Choroid plexus epithelial cell (primary cell): Measurements from ENCODE around the gene RNU1-4.
"Not testable (repeated sequence)": the region's sequence is repeated elsewhere in the genome, so short reads cannot be mapped to it uniquely, and the experiment has no call there.

Source experiments
- DNase-seq: peaks from one replicate; pipeline ENCODE4 v3.0.0-alpha.2; 2010; ENCODE audit warnings: low read depth
- H3K4me3 ChIP-seq: 2 replicates; pipeline ENCODE4 v1.5.1; 2011; ENCODE audit warnings: low read depth, mild to moderate bottlenecking, control low read depth, low read length, moderate library complexity

The RNU1-4 gene

DNA sequence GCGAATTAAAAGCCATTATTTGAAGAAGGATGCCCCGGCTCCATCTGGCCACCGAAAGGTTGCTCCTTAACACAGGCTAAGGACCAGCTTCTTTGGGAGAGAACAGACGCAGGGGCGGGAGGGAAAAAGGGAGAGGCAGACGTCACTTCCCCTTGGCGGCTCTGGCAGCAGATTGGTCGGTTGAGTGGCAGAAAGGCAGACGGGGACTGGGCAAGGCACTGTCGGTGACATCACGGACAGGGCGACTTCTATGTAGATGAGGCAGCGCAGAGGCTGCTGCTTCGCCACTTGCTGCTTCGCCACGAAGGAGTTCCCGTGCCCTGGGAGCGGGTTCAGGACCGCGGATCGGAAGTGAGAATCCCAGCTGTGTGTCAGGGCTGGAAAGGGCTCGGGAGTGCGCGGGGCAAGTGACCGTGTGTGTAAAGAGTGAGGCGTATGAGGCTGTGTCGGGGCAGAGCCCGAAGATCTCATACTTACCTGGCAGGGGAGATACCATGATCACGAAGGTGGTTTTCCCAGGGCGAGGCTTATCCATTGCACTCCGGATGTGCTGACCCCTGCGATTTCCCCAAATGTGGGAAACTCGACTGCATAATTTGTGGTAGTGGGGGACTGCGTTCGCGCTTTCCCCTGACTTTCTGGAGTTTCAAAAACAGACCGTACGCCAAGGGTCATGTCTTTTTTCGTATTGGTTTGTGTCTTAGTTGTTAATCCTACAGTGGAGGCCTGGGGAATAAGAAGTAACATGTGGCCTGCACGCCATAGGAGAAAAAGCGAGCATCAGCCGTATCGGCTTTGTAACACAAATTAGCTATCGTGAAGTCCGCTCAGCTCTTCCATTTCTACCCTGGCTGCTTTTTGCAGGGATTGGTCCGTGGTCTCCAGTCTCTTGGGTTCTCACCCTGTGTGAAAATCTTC, at the start of gene RNU1-4:
Gene RNU1-4, plus strand, starts transcription at position 470 of the 918 bp plus-strand sequence.
- H3K4me3 ChIP-seq, DNase-seq: not testable (repeated sequence)

DNA sequence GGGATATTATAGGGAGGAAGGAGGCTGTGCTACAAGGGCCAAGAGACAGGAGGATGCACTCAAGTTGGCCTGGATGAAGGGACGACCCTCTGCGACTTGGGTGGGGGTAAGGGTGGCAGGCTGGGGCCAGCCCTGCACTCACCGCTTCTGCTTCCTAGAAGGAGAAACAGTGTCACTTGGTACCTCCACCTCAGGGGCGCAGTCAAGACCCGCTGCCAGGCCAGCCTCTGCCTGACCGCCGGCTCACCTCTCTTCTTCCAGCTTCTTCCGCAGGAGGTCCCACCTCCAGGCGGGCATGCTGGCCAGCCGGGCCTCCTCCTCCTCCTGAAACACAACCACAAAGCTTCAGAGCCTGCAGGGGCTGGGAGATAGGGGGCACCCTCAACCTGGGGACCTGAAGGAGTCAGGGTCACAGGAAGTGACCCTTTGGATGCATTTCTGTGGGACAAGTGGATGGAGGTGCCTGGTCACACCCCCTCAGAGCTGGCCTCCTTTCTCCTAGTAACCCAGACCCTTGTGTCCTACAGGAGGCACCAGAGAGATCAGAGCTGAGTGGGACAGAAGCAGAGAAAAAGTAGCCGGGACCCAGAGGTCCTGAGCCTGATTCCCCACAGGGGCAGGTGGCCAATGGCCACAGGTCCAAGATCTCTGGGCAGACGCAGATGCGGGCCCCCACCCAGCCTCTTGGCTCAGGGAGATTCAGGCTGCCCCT, 49.2 kb upstream of the RNU1-4 start:
- not testable (repeated sequence) for DNase-seq, H3K4me3 ChIP-seq

DNA sequence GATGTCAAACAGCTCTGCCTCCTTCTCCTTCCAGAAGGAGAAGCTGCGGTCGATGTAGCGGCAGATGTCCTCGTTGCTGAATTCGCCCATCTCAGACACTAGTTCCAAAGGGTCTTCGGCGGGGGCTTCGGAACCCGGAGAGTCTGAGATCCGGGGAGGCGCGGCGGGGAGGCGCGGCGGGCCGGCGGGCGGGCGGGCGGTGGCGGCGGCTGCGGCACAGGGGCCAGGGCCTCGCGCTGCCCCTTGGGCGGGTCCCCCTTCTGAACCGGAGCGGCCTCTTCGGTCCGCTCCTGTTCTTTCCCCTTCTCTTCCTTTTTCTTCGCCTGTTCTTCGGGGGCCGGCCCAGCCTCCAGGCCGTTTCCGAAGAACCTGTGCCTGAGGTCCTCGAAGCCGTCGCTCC, 48.0 kb upstream of the RNU1-4 start:
- not testable (repeated sequence) for H3K4me3 ChIP-seq, DNase-seq

DNA sequence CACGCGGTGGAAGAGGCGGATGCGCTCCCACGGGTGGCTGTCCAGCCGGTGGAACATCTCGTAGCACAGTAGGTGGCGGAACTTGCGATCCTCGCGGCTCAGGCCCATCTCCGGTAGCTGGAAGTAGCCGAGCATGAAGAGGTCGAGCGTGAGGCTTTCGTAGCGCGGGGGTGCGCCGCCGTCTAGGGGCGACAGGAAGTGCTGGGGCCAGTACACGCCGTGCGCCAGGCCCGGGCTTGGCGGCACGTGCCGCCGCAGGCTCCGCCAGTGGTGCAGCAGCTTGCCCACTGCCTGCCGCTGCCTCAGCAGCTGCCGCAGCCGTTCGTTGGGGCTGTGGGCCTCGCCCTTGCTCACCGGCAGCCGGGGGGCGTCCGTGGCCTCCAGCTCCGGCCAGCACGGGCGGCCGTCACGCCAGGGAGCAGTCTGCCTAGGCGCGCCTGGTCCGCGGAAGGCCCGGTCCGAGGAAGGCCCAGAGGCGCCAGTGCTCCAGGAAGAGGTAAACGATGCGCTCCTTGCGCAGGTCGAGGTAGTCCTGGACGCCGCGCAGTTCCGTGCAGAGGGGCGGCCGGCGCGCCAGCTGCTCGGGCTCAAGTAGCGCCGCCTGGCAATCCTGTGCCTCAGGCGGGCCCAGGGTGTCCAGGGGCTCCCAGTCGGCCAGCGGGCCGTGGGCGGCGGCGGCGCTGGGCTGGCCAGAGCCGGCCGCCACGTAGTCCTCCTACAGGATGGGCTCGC, 47.4 kb upstream of the RNU1-4 start:
- DNase-seq, H3K4me3 ChIP-seq: not testable (repeated sequence)

DNA sequence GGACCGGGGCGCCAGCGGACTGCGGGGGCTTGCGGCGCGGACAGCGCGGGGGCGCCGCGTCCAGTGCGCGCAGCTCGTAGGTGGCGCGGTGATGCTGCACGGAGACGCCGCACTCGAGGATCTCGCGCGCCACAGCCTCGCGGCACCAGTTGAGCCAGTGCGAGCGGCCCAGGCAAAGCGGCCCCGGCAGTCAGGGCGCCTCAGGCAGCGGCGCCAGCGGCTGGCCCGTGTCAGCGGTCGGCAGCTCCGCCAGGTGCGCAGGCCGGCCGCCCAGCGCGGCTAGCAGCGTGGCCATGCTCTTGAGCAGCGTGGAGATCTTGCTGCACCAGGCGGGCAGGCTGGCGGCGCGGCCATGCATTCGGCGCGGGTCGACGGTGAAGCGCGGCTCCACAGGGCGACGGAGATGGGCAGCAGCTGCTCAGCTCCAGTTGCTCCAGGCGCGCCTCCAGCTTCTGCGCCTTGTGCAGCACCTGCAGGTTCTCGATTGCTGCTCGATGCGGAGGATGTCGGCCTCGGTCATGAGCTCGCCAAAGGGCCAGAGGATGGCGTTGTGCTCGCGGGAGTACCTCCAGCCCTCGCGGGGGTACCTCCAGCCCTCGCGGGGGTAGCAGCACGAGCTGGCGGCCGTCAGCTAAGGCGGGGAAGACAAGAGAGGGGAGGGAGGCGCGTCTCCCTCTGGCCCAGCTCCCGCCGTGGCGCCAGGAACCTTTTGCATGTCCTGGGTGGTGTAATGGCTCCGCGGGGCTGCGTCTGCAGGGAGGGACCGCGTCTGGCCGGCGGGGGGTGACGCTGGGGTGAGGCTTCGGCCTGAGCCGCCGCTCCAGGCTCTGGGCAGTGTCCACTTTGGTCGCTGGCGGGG, 46.6 kb upstream of the RNU1-4 start:
- H3K4me3 ChIP-seq, DNase-seq: not testable (repeated sequence)

DNA sequence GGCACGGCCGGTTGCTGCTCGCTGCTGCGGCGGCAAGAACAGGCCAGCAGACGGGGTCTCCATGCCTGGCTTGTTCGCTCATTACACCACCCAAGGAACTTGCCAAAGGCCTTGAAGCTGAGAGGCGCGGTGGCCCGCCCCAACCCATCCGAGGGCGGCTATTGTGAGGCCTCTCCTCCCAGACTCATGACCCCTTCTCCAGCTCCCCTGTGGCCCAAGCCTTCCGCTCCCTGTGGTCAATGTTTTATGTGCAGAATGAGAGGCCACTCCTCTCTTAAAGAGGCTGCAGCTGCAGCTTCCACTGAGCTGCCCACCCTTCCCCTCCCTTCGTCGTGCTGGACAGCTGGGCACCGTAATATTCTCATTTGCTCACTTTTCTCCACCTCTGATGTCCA, 46.0 kb upstream of the RNU1-4 start:
- DNase-seq, H3K4me3 ChIP-seq: not testable (repeated sequence)

DNA sequence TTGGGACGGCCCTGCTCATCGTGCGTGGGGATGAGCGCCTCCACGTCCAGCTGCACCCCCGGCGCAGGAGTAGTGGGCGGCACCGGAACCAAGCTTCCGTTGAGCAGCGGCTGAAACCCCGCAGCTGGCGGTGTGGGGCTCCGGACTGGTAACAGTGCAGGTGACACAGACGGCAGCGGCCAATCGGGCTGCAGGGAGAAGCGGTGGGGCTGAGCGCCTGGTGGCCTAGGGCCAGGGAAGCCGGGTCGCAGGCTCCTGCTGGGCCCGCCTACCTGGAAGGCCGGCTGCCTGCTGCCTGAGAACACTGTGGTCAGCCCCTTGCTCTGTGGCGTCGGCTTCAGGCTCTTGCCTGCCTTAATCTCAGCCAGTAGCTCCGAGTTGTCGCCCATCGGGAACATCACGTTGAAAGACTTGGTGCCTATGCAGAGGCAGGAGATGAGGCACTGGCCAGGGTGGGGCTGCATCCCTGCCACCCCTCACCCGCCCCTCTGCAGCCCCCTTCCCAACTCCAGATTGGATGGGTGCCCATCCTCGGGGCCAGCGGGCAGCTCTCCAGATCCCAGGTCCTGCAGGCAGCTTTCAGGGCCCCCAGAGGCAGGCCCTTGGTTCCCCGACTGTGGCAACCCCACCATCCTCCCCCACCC, 43.7 kb upstream of the RNU1-4 start:
- DNase-seq, H3K4me3 ChIP-seq: not testable (repeated sequence)

DNA sequence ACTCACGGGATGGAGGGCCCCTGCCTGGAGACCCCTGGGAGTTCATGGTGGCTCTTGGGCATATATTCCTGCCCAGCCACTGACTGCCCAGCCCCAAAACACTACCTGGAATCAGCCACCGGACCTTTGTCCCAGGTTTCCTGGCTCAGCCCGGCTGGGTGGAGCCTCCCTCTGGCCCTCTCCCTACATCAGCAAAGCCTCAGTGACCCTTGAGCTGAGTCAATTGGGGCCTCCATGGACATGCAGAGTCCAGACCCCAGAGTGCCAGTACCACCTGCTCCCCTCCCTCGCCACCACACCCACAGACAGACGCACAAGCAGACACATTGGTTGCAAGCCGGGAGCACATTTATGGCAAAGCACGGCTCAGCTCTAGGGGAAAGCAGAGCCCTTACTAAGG, 43.2 kb upstream of the RNU1-4 start:
- DNase-seq, H3K4me3 ChIP-seq: not testable (repeated sequence)

DNA sequence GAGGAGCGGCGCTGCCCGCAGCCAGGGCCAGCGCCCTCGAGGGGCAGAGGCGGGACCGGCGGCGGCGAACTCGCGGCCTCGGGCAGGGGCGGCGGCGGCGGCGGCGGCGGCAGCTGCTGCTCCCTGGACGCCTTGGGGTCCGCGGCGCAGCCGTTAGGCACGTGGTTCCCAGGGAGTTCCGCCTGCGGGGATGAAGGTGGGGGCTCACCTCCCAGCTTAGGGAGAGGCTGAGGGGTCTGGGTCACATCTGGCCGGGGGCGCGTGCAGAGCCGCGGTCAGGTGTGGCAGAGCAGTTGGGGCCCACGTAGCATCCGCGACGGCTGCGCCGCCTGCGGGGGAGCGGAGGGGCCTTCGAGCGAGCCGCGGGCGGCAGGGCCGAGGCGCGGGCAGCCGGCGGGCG, 40.9 kb upstream of the RNU1-4 start:
- not testable (repeated sequence) for H3K4me3 ChIP-seq, DNase-seq

DNA sequence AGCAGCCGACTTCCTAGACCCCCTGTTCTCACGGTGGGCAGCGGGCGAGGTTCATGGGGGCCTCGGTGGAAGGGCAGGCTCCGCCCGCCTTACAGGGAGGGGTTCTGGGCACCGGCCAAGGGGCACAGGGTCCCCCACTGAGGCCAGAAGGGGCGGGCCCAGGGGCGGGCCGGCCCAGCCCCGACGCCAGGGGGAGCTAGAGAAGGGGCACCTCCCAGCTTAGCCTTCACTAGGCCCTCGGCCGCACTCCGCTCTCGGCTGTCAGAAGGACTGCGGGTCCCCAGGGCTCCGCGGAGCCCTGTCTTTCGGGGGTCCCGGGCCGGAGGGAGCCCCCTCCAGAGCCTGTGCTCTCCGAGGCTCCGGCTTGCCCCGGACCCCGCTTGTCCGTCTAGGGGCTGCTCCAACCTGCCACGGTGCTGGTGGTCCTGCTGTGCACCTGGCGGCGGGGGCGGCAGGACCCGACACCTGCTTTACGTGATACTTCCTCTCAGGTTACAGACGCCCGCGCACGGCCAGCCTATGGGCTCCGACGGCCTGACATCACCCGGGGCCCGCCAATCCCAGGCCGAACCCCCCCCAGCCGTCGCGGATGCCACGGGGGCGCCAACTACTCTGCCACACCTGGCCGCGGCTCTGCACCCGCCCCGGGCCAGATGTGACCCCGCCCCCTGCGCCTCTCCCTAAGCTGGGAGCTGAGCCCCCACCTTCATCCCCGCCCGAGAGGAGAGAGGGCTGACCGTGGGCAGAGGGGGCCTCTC, 40.0 kb upstream of the RNU1-4 start:
- H3K4me3 ChIP-seq, DNase-seq: not testable (repeated sequence)

DNA sequence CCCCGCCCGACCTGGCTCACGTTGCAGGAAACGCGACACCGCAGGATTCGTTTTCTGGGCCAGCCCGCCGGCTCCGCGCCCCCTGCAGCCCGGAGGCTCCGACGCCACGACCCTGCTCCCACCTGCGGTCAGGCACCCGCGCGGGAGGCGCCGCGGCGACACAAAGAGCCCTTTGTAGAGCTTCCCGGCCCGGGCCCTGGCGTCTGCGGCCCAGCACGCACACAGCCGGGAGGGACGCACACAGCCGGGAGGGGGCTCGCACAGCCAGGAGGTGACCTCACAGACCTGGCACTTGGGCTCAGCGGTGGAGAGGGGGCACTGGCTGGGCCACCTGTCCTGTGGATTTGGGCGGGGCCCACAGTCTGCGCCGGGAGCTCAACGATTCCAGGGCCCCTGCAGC, 39.1 kb upstream of the RNU1-4 start:
- DNase-seq: not testable (repeated sequence)

DNA sequence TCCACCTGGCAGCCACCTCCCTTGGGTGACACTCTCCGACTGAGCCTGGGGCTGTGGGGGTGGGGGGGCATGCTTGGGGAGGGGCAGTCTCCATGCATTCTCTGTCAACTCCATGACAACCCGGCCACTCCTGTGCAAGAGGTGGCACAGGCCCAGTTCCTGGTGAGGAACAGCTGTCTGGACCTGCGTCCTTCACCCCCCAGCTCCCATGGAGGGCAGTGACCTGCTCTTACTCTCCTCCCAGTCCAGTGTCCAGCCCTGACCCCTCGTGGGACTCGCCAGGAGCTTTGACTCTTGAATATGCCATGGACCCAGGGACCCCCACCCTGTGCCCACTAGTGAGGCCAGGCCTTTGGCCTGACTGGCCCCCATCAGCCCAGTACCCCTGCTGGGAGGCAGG, 38.0 kb upstream of the RNU1-4 start:
- H3K4me3 ChIP-seq, DNase-seq: not testable (repeated sequence)

More for the DNA sequence above, 39.1 kb upstream of the RNU1-4 start:
- H3K4me3 ChIP-seq: not testable (repeated sequence)

DNA sequence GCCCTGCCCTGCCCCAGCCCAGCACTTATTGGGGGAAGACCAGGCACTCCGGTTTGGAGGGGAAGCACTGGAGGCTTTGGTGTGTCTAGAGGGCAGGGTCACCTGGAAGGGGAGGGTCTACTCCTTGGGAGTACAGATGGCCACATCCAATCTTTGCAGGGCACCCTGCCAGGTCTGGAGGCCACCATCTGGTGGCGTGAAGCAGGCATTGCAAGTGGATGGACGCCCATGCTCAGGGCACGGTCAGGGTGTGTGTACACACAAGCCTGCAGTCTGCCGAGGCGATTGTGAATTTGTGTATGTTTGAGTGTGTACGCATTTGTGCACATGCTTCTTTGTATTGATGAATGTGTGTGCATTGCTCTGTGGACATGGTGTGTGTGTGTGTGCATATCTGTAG, 37.2 kb upstream of the RNU1-4 start:
- H3K4me3 ChIP-seq, DNase-seq: not testable (repeated sequence)

DNA sequence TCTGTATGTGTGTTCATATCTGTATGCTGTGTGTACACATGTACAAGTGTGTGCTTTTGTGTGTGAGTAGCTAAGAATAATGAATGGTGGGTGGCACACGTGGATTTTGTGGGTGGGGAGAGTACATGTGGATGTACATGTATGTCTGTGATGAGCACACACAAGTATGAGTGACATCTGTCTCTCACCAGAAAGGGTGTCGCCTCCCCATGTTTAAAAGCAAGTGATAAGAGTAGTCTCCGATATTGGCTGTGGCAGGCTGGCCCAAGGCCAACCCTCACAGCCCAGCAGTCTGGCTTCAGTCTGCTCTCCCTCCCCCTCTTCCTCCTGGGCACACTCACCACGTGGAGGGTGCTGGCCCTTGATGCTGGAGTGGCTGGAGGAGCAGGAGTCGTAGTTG, 36.7 kb upstream of the RNU1-4 start:
- H3K4me3 ChIP-seq, DNase-seq: not testable (repeated sequence)

DNA sequence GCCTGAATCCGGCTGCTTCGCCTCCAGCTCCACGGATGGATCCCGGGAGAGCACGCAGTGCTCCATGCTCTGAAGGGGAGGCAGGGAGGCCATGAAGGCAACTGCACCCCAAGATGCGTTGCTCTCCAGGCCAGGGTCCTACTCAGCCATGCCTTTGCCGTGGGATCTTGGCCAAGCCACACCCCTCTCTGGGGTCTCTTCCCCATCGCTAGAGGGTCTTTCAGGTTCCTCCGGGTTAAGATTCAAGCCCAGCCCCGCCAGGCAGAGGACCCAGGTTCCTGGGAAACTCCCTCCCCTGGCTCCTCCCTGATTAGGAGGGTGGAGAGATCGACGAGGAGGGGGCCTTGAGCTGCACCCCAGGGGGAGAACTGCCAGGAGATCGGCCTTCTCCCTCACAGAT, 36.2 kb upstream of the RNU1-4 start:
- H3K4me3 ChIP-seq, DNase-seq: not testable (repeated sequence)

DNA sequence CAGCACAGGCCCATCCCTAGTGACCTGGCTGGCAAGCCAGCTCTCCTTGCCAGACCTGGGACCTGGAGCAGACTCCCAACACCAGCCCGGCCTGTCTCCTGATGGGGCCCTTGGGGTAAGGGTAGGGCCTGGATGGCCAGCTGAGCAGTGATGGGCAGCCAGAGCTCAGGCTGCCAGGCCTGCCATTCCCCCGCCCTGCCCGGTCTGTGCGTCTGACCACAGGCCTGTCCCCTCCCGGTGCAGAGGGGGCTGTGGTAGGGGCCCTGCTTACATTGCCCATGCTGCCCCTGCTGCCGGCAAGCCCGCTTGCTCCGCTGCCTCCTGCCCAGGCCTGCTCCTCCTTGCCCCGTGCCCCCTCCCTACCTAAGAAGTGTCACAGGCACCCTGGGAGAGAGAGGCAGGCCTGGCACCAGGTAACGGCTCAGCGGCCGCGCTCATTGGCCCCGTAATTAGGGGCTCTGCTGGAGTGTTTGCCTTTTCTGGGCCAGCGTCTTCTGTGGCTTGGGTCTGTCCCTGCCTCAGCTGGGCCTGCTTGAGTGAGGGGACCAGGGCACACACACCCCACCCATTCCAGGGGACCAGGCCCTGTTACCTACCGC, 35.7 kb upstream of the RNU1-4 start:
- not testable (repeated sequence) for DNase-seq, H3K4me3 ChIP-seq

DNA sequence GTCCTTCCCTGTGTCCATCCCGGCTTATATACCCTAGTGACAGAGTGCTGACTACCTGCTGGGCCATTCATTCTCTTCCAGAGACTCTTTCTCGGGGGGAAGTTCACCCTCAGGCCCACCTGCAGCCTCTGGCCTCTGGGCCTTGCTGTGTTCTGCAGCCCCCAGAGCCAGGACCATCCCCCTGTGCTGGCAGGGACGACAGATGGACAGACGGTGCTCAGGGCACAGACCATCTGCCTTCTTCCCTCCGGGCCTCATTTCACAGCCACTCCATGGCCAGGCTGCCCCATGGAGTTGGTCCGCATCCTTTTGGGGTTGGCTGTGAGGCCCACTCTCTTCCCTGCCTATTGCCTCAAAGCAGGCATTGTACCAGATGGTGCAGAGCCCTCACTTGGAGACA, 34.0 kb upstream of the RNU1-4 start:
- not testable (repeated sequence) for H3K4me3 ChIP-seq, DNase-seq
